GM23248 (cell line): ENCODE measurements around the gene RBM47. TPM values are rescaled to one million over a fixed set of nuclear protein-coding genes. Genes with fewer than 3 reads are reported as not detected.
A peak's percentile ranks its signal among the peaks of the same experiment; 100 is the strongest.

ENCODE experiments used
- DNase-seq: peaks from one replicate; pipeline ENCODE4 v3.0.0-alpha.2; 2015
- H2AFZ ChIP-seq: fragments of 200-600 bp; sonication (generic); 2 replicates; pipeline ENCODE4 v1.6.1; 2016; ENCODE audit warnings: antibody characterized with exemption
- H3F3A ChIP-seq: fragments of 200-600 bp; sonication (generic); 2 replicates; pipeline ENCODE4 v1.6.1; 2016; ENCODE audit warnings: mild to moderate bottlenecking, antibody characterized with exemption, mixed run types; ENCODE audit not compliant: insufficient read depth
- H3K27ac ChIP-seq: fragments of 200-600 bp; sonication (generic); 2 replicates; pipeline ENCODE4 v1.5.1; 2016; ENCODE audit warnings: mild to moderate bottlenecking
- H3K27me3 ChIP-seq: fragments of 200-600 bp; sonication (generic); replicated peaks from 2 replicates; pipeline ENCODE4 v1.6.1; 2016; ENCODE audit warnings: mild to moderate bottlenecking; ENCODE audit not compliant: insufficient read depth
- H3K36me3 ChIP-seq: fragments of 200-600 bp; sonication (generic); 2 replicates; pipeline ENCODE4 v1.6.1; 2016; ENCODE audit warnings: low read depth, mild to moderate bottlenecking
- H3K4me1 ChIP-seq: fragments of 200-600 bp; sonication (generic); 2 replicates; pipeline ENCODE4 v1.6.1; 2016; ENCODE audit warnings: mild to moderate bottlenecking; ENCODE audit not compliant: insufficient read depth
- H3K4me2 ChIP-seq: fragments of 200-600 bp; sonication (generic); one replicate; pipeline ENCODE4 v1.6.1; 2016; ENCODE audit warnings: mild to moderate bottlenecking; ENCODE audit not compliant: unreplicated experiment
- H3K4me3 ChIP-seq: fragments of 200-600 bp; sonication (generic); 2 replicates; pipeline ENCODE4 v1.5.1; 2016; ENCODE audit warnings: mild to moderate bottlenecking
- H3K79me2 ChIP-seq: fragments of 200-600 bp; sonication (generic); 2 replicates; pipeline ENCODE4 v1.6.1; 2016; ENCODE audit warnings: mild to moderate bottlenecking; ENCODE audit not compliant: insufficient read depth
- H3K9ac ChIP-seq: fragments of 200-600 bp; sonication (generic); 2 replicates; pipeline ENCODE4 v1.6.1; 2016; ENCODE audit warnings: mild to moderate bottlenecking
- H3K9me2 ChIP-seq: fragments of 200-600 bp; sonication (generic); 2 replicates; pipeline ENCODE4 v1.6.1; 2016; ENCODE audit warnings: mixed run types, mild to moderate bottlenecking, moderate library complexity; ENCODE audit not compliant: insufficient read depth
- H3K9me3 ChIP-seq: fragments of 200-600 bp; sonication (generic); one replicate; pipeline ENCODE4 v1.6.1; 2017; ENCODE audit warnings: low read depth
- H4K20me1 ChIP-seq: fragments of 200-600 bp; sonication (generic); 2 replicates; pipeline ENCODE4 v1.6.0; 2016; ENCODE audit not compliant: insufficient read depth
- EZH2 ChIP-seq: fragments of 200-600 bp; sonication (generic); IDR thresholded peaks from 2 replicates; pipeline ENCODE4 v1.6.1; 2018; ENCODE audit warnings: antibody characterized with exemption, mild to moderate bottlenecking; ENCODE audit not compliant: insufficient read depth, poor library complexity, severe bottlenecking
- EZH2phosphoT487 ChIP-seq: fragments of 200-600 bp; sonication (generic); IDR thresholded peaks from 2 replicates; pipeline ENCODE4 v1.6.1; 2018; ENCODE audit warnings: antibody characterized with exemption, moderate library complexity, mild to moderate bottlenecking, low read depth; ENCODE audit not compliant: insufficient read depth
- WGBS, 2 experiments: methylation state at CpG; one replicate each; pipeline ENCODE4 v1.1.6; 2015 to 2017; ENCODE audit warnings: low lambda C conversion rate in 2 of 2, low coverage in 1 of 2; ENCODE audit errors: missing lambda C conversion rate in 2 of 2; 5-methylcytosine and 5-hydroxymethylcytosine counted together
- in situ Hi-C: fragments of 300-500 bp; cut with MboI; formaldehyde crosslinking; loops from 2 replicates; pipeline ENCODE4 v1.15.0; 2020
- polyA plus RNA-seq: library from polyadenylated mRNA; unstranded; fragments of >200 nt; fragmentation: Nextera tagmentation; extraction: Ambion mirVana; gene quantifications from 2 replicates; pipeline ENCODE4 v1.2.1, GENCODE V29; 2016
- total RNA-seq: library from RNA; depleted of rRNA; stranded (reverse); fragments of >200 nt; shearing (Covaris generic); gene quantifications from 2 replicates; pipeline ENCODE4 v1.2.3, GENCODE V29; 2014

RBM47 gene
- total and polyA plus RNA-seq, 2 experiments from 2014 or later = 0.70 to 1.3 TPM

- H3K79me2 ChIP-seq = no peaks in the 10 kb centered on the region
- no peaks in the 10 kb centered on the region for H3F3A ChIP-seq
- WGBS, 2 experiments = 58 to 70% methylated on average over 3 of the region's 3 CpGs
- no peak overlapping the region for H3K4me2 ChIP-seq
- H3K9ac ChIP-seq = no peak overlapping the region
- in situ Hi-C loops = no loop called here
- H3K27me3 ChIP-seq = no peaks in the 10 kb centered on the region
- no peaks in the 10 kb centered on the region for H3K9me2 ChIP-seq
- no peaks in the 10 kb centered on the region for H3K4me1 ChIP-seq
- no peak for TF ChIP-seq EZH2phosphoT487
- no peak for TF ChIP-seq EZH2
- no peaks in the 10 kb centered on the region for H3K9me3 ChIP-seq
- no peak overlapping the region for H2AFZ ChIP-seq
- DNase-seq = no peak
- no peak overlapping the region for H3K4me3 ChIP-seq
- H4K20me1 ChIP-seq = no peaks in the 10 kb centered on the region
- H3K27ac ChIP-seq = no peak overlapping the region
- H3K36me3 ChIP-seq = no peaks in the 10 kb centered on the region
These were observed 250.4 kb downstream of the RBM47 start for GRCh38 chr4:40379248-40379647.

DNA sequence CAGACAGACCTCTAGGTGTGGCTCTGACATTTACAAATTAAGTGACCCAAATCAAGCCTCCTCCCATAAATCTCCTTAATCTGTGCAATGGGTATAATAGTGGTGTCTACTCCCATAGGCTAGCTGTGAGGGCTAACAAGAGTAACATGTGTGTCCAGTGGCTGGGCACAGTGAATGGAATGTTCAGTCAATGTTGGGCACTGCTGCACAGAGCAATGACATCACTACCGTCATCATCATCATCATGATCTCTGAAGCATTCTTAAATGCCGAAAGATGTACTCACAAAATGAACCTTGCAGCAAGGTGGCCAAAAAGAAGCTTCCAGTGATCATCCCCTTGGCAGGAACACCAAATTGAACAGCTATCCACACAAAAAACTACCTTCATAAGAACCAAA lies 251.0 kb downstream of the RBM47 start:
- Histone ChIP-seq H3K79me2 (no peaks in the 10 kb centered on the region), H3F3A (no peaks in the 10 kb centered on the region), H3K36me3 (no peaks in the 10 kb centered on the region), H2AFZ (no peak overlapping the region), H3K9me3 (no peaks in the 10 kb centered on the region), H3K4me2 (no peak overlapping the region), H3K27ac (no peak overlapping the region), H3K9ac (no peak overlapping the region), H3K27me3 (no peaks in the 10 kb centered on the region), H3K4me3 (no peak overlapping the region), H4K20me1 (no peaks in the 10 kb centered on the region), H3K9me2 (no peaks in the 10 kb centered on the region), H3K4me1 (no peaks in the 10 kb centered on the region)
- no peak for DNase-seq
- WGBS, 2 experiments = 46 to 48% methylated on average over 2 of the region's 2 CpGs
- in situ Hi-C loops = no loop called here
- TF ChIP-seq EZH2phosphoT487 = no peak
- no peak for TF ChIP-seq EZH2

- Histone ChIP-seq H3K9me2 (no peaks in the 10 kb centered on the region), H3K27me3 (no peaks in the 10 kb centered on the region), H3F3A (no peaks in the 10 kb centered on the region), H3K4me1 (no peaks in the 10 kb centered on the region), H3K9me3 (no peaks in the 10 kb centered on the region), H3K4me3 (no peak overlapping the region), H3K9ac (no peak overlapping the region), H4K20me1 (no peaks in the 10 kb centered on the region), H3K4me2 (no peak overlapping the region), H3K36me3 (no peaks in the 10 kb centered on the region), H3K27ac (no peak overlapping the region), H2AFZ (no peak overlapping the region), H3K79me2 (no peaks in the 10 kb centered on the region)
- in situ Hi-C loops = no loop called here
- no peak for TF ChIP-seq EZH2phosphoT487
- TF ChIP-seq EZH2 = no peak
- WGBS, 2 experiments = 63 to 66% methylated on average over 7 of the region's 7 CpGs
- peak; percentile 45 for DNase-seq
These were observed 251.9 kb downstream of the RBM47 start for GRCh38 chr4:40377512-40378365.

- WGBS, 2 experiments = 50 to 59% methylated on average over 2 of the region's 2 CpGs
These were observed 254.0 kb downstream of the RBM47 start for GRCh38 chr4:40375620-40376019.

More at GRCh38 chr4:40375620-40376019, 254.0 kb downstream of the RBM47 start:
- no peak for TF ChIP-seq EZH2
- no peak for TF ChIP-seq EZH2phosphoT487
- Histone ChIP-seq H3K79me2 (no peaks in the 10 kb centered on the region), H3K4me2 (no peak overlapping the region), H2AFZ (no peak overlapping the region), H3K27ac (no peak overlapping the region), H3K9me3 (no peaks in the 10 kb centered on the region), H4K20me1 (no peaks in the 10 kb centered on the region), H3K36me3 (no peaks in the 10 kb centered on the region), H3K27me3 (no peaks in the 10 kb centered on the region), H3K9me2 (no peaks in the 10 kb centered on the region), H3K9ac (no peak overlapping the region), H3K4me1 (no peaks in the 10 kb centered on the region), H3F3A (no peaks in the 10 kb centered on the region), H3K4me3 (no peak overlapping the region)
- in situ Hi-C loops = no loop called here
- no peak for DNase-seq
